ENCODE measurements around the gene ARHGAP42. TPM values are rescaled to one million over a fixed set of nuclear protein-coding genes. Genes with fewer than 3 reads are reported as not detected.
A peak's percentile ranks its signal among the peaks of the same experiment; 100 is the strongest.

Gene ARHGAP42
- total RNA-seq, 1 experiment from 2014 or later = 39.1 TPM

DNA sequence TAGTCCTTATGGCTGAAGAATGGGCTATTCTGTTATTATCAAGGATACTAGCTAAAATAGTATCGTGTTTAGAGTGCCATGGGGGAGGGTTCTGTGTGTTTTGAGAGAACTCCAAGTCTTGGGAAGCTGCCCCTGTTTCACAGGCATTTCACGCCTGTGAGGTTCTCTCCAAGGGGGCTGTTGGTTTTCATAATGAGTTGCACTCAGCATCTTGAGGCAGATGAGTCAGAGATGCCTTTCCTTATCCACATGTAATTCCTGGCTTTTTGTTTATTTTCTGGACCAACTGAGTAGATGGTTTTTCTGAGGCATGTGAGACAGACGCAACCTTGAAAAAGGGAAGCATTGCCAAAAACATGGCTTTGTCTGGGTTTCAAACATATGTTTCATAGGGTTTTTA lies 203.7 kb downstream of the ARHGAP42 start:
- WGBS (ENCODE audit: extremely low coverage, insufficient read length, low lambda C conversion rate) = no CpG with 5 or more reads among the region's 3 CpGs
- Histone ChIP-seq H3K79me2 (ENCODE audit: insufficient read depth, low read length) (no peaks in the 10 kb centered on the region), H3T11ph (ENCODE audit: low read length) (no peak overlapping the region), H4K91ac (ENCODE audit: insufficient read length, low read depth, low read length) (no peak overlapping the region), H3K18ac (ENCODE audit: insufficient read length, low read depth, low read length) (no peak overlapping the region), H3K4me1 (ENCODE audit: insufficient read depth, low read length) (no peaks in the 10 kb centered on the region), H2BK12ac (ENCODE audit: insufficient read length, low read depth, low read length) (no peak overlapping the region), H3K9me3 (ENCODE audit: control insufficient read depth, low read depth, low read length) (no peaks in the 10 kb centered on the region), H4K8ac (replicated peaks; ENCODE audit: insufficient read length, low read depth, low read length) (no peak overlapping the region), H2BK120ac (ENCODE audit: low read depth, low read length, poor library complexity, severe bottlenecking) (no peak overlapping the region), H3K9ac (ENCODE audit: extremely low read depth, insufficient read length, low read length) (no peak overlapping the region), H3K4me2 (ENCODE audit: insufficient read depth, insufficient read length, low read length) (no peak overlapping the region), H4K5ac (ENCODE audit: insufficient read length, low read depth, low read length) (no peak overlapping the region), H3K23me2 (ENCODE audit: insufficient read length, low read depth, low read length, poor library complexity, severe bottlenecking) (no peaks in the 10 kb centered on the region), H2BK15ac (ENCODE audit: low read depth, low read length) (no peak overlapping the region), H3K27ac (ENCODE audit: insufficient read length, low read depth, low read length) (no peak overlapping the region), H2AK5ac (ENCODE audit: insufficient read length, low read length) (no peak overlapping the region), H3K23ac (ENCODE audit: insufficient read length, low read depth, low read length) (no peak overlapping the region), H3K79me1 (ENCODE audit: insufficient read depth, low read depth, low read length, poor library complexity, severe bottlenecking) (no peaks in the 10 kb centered on the region), H2BK20ac (ENCODE audit: low read depth, low read length, poor library complexity, severe bottlenecking) (no peak overlapping the region), H3K14ac (ENCODE audit: insufficient read depth, low read length) (no peak overlapping the region), H3K56ac (ENCODE audit: insufficient read length, low read depth, low read length) (no peak overlapping the region), H2BK5ac (ENCODE audit: insufficient read length, low read length) (no peak overlapping the region), H3K4ac (ENCODE audit: low read depth, low read length) (no peak overlapping the region), H3K27me3 (ENCODE audit: insufficient read depth, low read length) (no peaks in the 10 kb centered on the region), H2AFZ (ENCODE audit: low read length) (no peak overlapping the region), H4K20me1 (ENCODE audit: control insufficient read depth, insufficient read depth, insufficient read length) (no peaks in the 10 kb centered on the region)
- Mint-ChIP-seq H3K9me3 (no peaks in the 10 kb centered on the region), H3K27me3 (ENCODE audit: low read depth) (no peaks in the 10 kb centered on the region), H3K4me1 (peaks cover 4 to 14% of the 10 kb centered on the region in 2 experiments; a peak in 3 of 4 replicates), H3K27ac (peak overlapping the region in 1 of 3 experiments; percentile 23; a peak in 2 of 7 replicates), H3K36me3 (ENCODE audit: insufficient read depth in 1 of 3, low read depth in 3 of 3) (no peaks in the 10 kb centered on the region), H3K4me3 (no peak overlapping the region; a peak in 1 of 5 replicates)
- TF ChIP-seq, protein P1, sequence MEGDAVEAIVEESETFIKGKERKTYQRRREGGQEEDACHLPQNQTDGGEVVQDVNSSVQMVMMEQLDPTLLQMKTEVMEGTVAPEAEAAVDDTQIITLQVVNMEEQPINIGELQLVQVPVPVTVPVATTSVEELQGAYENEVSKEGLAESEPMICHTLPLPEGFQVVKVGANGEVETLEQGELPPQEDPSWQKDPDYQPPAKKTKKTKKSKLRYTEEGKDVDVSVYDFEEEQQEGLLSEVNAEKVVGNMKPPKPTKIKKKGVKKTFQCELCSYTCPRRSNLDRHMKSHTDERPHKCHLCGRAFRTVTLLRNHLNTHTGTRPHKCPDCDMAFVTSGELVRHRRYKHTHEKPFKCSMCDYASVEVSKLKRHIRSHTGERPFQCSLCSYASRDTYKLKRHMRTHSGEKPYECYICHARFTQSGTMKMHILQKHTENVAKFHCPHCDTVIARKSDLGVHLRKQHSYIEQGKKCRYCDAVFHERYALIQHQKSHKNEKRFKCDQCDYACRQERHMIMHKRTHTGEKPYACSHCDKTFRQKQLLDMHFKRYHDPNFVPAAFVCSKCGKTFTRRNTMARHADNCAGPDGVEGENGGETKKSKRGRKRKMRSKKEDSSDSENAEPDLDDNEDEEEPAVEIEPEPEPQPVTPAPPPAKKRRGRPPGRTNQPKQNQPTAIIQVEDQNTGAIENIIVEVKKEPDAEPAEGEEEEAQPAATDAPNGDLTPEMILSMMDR (conservative IDR thresholded peaks at IDR 0.05) = no peak
- no peak for DNase-seq

All from H9 (cell line).